LNCaP clone FGC (cell line): ENCODE results near the gene PAQR4.
A peak's percentile ranks its signal among the peaks of the same experiment; 100 is the strongest.

Experiments
- DNase-seq: peaks from one replicate; pipeline ENCODE4 v3.0.0-alpha.2; 2011; ENCODE audit warnings: low read depth
- H3K4me3 ChIP-seq: 2 replicates; pipeline ENCODE4 v1.5.1; 2011; ENCODE audit warnings: mild to moderate bottlenecking, low read depth, low read length, control low read depth
- TF ChIP-seq, protein P1 (sequence below): IDR thresholded peaks from 2 replicates; pipeline ENCODE4 v1.5.1; 2012; ENCODE audit warnings: mild to moderate bottlenecking; ENCODE audit not compliant: control insufficient read depth, insufficient read depth; ENCODE audit errors: extremely low read depth

Gene PAQR4

DNA sequence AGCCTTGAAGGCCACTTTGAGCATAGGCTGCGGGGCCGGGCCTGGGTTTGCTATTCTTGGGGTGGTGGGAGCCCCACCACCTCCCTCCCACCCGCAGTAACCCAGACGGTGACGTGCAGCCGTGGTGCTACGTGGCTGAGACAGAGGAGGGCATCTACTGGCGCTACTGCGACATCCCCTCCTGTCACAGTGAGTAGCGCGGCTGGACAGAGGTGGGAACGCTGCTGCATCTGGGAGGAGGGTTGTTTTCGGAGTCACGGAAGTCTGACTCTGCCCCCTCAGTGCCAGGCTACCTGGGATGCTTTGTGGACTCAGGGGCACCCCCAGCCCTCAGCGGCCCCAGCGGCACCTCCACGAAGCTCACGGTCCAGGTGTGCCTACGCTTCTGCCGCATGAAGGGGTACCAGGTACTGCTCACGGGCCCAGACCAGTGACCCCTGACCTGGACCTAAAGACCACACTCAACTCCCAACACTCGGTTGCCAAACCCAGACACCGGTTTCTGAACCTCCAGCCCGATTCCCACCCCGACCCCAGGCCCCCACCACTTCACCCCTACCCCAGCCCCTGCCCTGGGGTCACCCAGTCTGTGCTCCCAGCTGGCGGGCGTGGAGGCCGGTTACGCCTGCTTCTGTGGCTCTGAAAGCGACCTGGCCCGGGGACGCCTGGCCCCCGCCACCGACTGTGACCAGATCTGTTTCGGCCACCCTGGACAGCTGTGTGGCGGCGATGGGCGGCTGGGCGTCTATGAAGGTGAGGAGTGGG is 2.9 kb upstream of the PAQR4 start:
- no peak for DNase-seq
- TF ChIP-seq, protein P1, sequence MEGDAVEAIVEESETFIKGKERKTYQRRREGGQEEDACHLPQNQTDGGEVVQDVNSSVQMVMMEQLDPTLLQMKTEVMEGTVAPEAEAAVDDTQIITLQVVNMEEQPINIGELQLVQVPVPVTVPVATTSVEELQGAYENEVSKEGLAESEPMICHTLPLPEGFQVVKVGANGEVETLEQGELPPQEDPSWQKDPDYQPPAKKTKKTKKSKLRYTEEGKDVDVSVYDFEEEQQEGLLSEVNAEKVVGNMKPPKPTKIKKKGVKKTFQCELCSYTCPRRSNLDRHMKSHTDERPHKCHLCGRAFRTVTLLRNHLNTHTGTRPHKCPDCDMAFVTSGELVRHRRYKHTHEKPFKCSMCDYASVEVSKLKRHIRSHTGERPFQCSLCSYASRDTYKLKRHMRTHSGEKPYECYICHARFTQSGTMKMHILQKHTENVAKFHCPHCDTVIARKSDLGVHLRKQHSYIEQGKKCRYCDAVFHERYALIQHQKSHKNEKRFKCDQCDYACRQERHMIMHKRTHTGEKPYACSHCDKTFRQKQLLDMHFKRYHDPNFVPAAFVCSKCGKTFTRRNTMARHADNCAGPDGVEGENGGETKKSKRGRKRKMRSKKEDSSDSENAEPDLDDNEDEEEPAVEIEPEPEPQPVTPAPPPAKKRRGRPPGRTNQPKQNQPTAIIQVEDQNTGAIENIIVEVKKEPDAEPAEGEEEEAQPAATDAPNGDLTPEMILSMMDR, result no peak
- H3K4me3 ChIP-seq, result peak overlapping the region; percentile 23; the same call in 1 of the 2 replicates

DNA sequence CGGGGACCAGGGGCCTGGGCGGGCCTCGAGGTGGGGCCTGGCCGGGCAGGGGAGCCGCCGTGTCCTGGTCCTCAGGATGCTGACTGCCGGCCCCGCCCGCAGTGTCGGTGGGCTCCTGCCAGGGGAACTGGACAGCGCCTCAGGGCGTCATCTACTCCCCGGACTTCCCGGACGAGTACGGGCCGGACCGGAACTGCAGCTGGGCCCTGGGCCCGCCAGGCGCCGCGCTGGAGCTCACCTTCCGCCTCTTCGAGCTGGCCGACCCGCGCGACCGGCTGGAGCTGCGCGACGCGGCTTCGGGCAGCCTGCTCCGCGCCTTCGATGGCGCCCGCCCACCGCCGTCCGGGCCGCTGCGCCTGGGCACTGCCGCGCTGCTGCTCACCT is 2.3 kb upstream of the PAQR4 start:
- TF ChIP-seq, protein P1, result peak; percentile 43; the same call in 1 of the 2 replicates
- no peak for DNase-seq
- H3K4me3 ChIP-seq, result peak overlapping the region; percentile 23; the same call in 1 of the 2 replicates

DNA sequence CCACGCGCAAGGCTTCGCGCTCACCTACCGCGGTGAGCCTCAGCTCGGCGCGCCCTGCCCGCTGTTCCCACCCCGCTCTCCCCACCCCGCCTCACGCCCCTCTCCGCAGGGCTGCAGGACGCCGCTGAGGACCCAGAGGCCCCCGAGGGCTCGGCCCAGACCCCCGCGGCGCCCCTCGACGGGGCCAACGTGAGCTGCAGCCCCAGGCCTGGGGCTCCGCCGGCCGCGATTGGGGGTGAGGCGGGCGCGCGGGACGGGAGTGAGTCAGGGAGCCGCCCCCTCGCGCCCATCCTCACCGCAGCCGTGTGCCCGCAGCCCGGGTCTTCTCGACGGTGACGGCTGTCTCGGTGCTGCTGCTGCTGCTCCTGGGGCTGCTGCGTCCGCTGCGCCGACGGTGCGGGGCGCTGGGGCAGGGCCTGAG is 1.9 kb upstream of the PAQR4 start:
- no peak overlapping the region for H3K4me3 ChIP-seq
- DNase-seq, result no peak
- TF ChIP-seq, protein P1, result no peak

DNA sequence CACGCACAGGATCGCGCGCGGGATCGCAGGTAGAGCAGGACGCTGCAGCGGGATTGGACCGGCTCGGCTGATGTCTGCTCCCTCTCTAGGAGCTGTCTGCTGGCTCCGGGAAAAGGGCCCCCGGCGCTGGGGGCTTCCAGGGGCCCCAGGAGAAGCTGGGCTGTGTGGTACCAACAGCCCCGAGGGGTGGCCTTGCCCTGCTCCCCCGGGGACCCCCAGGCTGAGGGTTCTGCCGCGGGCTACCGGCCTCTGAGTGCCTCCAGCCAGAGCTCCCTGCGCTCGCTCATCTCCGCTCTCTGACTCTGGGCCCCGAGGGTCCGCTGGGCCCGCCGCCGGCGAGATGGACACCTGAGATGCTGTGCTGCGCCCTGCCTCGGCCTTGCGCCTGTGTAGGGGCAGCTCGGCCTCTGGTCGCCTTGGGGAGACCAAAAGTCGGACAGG is 1.4 kb upstream of the PAQR4 start:
- H3K4me3 ChIP-seq, result no peak overlapping the region
- TF ChIP-seq, protein P1, result no peak
- no peak for DNase-seq

DNA sequence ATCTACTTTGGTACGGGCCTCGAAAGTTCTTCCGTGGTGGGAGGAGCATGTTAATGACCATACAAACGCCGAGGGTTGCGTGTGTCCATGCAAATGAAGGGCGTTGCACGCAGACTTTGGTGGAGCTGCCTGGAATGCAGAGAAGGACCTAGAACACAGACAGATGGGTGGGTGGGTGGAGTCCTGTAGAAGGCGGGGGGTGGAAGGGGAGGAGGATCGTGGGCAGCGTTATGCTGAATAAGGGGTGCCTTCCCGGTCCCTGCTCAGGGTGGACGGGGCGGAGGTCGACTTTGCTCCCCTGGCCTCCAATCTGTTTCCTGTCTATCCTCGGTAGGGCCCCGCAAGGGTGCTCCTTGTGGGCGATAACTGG is 795 bp upstream of the PAQR4 start:
- peak overlapping the region; percentile 74 for H3K4me3 ChIP-seq
- TF ChIP-seq, protein P1, result no peak
- no peak for DNase-seq

DNA sequence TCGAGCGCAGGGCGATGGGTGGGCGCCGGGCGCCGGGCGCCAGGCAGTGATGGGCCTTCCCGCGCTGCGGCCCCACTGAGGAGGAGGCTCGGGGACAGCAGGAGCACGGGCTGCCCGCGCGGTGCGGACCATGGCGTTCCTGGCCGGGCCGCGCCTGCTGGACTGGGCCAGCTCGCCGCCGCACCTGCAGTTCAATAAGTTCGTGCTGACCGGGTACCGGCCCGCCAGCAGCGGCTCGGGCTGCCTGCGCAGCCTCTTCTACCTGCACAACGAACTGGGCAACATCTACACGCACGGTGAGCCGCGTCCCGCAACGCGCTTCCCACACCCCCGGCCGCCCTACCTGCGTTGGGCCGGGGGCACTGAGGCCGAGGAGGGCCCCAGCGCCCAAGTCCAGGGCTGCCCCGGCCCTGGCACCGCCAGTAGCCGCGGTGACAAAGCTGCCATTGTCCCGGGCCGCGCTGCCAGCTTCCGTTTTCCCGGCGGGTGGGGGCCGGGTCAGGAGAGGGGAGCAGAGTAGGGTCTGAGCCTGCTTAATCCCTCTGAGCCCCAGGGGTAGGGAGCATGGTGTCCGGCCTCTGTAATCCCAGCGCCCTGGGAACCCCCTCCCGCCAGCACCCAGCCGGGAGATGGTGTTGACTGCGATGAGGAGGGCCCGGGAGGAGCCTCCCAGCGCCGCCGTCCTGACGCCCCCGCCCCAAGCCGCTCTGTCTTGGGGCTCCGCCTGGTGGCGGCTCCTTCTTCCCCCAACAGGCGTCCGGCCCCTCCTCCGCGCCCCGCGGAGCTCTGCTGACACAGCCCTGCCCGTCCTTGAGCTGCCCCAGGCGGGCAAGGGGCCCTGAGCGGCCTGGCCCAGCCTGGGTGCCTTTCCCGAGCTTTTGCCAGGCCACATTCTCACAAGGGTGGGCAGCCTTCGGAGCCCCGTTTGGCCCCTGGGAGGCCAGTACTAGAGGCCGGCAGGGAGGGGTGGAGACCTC is 685 bp downstream of the PAQR4 start:
- TF ChIP-seq, protein P1, result peak; percentile 48
- DNase-seq, result no peak
- H3K4me3 ChIP-seq, result peak overlapping the region; percentile 74
